ENCODE data around the gene ROBO3.

DNA sequence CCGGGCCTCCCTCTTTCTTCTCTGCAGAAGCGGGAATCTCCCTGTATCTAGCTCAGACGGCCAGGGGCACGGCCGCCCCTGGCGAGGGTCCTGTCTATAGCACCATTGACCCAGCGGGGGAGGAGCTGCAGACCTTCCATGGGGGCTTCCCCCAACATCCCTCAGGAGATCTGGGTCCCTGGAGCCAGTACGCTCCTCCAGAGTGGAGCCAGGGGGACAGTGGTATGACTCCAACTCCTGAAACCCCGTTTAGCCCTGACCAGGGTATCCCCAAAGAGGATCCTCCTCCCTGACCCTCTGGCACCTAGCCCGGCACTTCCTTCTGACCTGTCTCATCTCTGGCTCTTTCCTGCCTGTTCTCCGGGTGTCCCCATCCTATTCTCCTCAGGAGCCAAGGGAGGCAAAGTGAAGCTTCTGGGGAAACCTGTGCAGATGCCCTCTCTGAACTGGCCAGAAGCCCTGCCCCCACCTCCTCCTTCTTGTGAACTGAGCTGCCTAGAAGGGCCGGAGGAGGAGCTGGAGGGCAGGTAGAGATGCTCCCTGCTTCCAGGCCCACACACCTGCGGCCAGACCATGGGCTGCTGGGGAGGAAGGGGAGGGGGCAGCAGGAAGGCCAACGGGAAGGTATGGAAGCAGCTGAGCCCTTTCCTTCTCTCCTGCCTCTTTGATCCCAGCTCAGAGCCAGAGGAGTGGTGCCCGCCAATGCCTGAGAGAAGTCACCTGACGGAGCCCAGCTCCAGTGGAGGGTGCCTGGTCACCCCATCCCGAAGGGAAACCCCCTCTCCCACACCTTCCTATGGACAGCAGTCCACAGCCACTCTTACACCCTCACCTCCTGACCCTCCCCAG, 12.9 kb downstream of the ROBO3 start:
- TF ChIP-seq, protein P1, sequence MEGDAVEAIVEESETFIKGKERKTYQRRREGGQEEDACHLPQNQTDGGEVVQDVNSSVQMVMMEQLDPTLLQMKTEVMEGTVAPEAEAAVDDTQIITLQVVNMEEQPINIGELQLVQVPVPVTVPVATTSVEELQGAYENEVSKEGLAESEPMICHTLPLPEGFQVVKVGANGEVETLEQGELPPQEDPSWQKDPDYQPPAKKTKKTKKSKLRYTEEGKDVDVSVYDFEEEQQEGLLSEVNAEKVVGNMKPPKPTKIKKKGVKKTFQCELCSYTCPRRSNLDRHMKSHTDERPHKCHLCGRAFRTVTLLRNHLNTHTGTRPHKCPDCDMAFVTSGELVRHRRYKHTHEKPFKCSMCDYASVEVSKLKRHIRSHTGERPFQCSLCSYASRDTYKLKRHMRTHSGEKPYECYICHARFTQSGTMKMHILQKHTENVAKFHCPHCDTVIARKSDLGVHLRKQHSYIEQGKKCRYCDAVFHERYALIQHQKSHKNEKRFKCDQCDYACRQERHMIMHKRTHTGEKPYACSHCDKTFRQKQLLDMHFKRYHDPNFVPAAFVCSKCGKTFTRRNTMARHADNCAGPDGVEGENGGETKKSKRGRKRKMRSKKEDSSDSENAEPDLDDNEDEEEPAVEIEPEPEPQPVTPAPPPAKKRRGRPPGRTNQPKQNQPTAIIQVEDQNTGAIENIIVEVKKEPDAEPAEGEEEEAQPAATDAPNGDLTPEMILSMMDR (conservative IDR thresholded peaks at IDR 0.05), result no peak
- TF ChIP-seq EZH2 (IDR thresholded peaks at IDR 0.05; ENCODE audit: low read depth), result no peak

Measured in PC-9 (cell line).